Body of pancreas (tissue), 4 donors: ENCODE results near the gene BHLHA9. TPM values are rescaled to one million over a fixed set of nuclear protein-coding genes. Genes with fewer than 3 reads are reported as not detected.

Source experiments
- ATAC-seq: fragments of 150-250 bp; one replicate; pipeline ENCODE4 v1.9.1; 2016
- DNase-seq, 4 donors: peaks; one replicate each; pipeline ENCODE4 v3.0.0-alpha.2; 2019
- H3K27ac ChIP-seq, 4 donors: fragments of 200-600 bp; sonication (generic); 1 replicate in 3 of 4; 2 replicates in 1 of 4; pipeline versions ENCODE4 v1.5.1 to v1.6.1; 2016 to 2019; ENCODE audit warnings: mild to moderate bottlenecking in 1 of 4, mixed read lengths in 1 of 4, moderate library complexity in 1 of 4
- H3K27me3 ChIP-seq, 2 donors: fragments of 200-600 bp; sonication (generic); one replicate each; pipeline ENCODE4 v1.6.0; 2016; ENCODE audit warnings: mild to moderate bottlenecking in 1 of 2
- H3K36me3 ChIP-seq, 2 donors: fragments of 200-600 bp; sonication (generic); replicated peaks in 1 of 2; 2 replicates each; pipeline ENCODE4 v1.5.1; 2016; ENCODE audit warnings: low read depth in 2 of 2; ENCODE audit not compliant: insufficient read depth in 1 of 2
- H3K4me1 ChIP-seq: fragments of 200-600 bp; sonication (generic); one replicate; pipeline ENCODE4 v1.6.0; 2016
- H3K4me3 ChIP-seq, 2 donors: fragments of 200-600 bp; sonication (generic); 1 replicate in 1 of 2; 2 replicates in 1 of 2; pipeline ENCODE4 v1.5.1; 2016 to 2019
- H3K9me3 ChIP-seq, 3 donors: fragments of 200-600 bp; sonication (generic); 1 replicate in 2 of 3; 2 replicates in 1 of 3; pipeline ENCODE4 v1.5.1; 2016
- POLR2A ChIP-seq, 3 donors: fragments of 450-650 bp; IDR thresholded peaks; one replicate each; pipeline ENCODE4 v1.6.1; 2016; ENCODE audit warnings: antibody characterized with exemption in 3 of 3, mild to moderate bottlenecking in 2 of 3
- WGBS, 2 donors: methylation state at CpG; one replicate each; pipeline ENCODE4 v1.1.5; 2017; 5-methylcytosine and 5-hydroxymethylcytosine counted together
- intact Hi-C: fragments of 100-400 bp; cut with DNase I; formaldehyde crosslinking; loops from one replicate; pipeline ENCODE4 v1.15.1; 2023
- total RNA-seq, 2 donors: library from RNA; depleted of rRNA; stranded (reverse); fragments of >200 nt; gene quantifications; one replicate each; pipeline ENCODE4 v1.1.0, GENCODE V29; 2016
- TF ChIP-seq, protein P1 (sequence below), 7 experiments: fragments of 450-650 bp in 4 of 7; fragments of 200-600 bp in 3 of 7; sonication (generic) in 3 of 7; IDR thresholded peaks; one replicate each; pipeline ENCODE4 v1.5.1; 2016 to 2019; ENCODE audit warnings: antibody characterized with exemption in 7 of 7

Gene BHLHA9
- total RNA-seq = not detected

DNA sequence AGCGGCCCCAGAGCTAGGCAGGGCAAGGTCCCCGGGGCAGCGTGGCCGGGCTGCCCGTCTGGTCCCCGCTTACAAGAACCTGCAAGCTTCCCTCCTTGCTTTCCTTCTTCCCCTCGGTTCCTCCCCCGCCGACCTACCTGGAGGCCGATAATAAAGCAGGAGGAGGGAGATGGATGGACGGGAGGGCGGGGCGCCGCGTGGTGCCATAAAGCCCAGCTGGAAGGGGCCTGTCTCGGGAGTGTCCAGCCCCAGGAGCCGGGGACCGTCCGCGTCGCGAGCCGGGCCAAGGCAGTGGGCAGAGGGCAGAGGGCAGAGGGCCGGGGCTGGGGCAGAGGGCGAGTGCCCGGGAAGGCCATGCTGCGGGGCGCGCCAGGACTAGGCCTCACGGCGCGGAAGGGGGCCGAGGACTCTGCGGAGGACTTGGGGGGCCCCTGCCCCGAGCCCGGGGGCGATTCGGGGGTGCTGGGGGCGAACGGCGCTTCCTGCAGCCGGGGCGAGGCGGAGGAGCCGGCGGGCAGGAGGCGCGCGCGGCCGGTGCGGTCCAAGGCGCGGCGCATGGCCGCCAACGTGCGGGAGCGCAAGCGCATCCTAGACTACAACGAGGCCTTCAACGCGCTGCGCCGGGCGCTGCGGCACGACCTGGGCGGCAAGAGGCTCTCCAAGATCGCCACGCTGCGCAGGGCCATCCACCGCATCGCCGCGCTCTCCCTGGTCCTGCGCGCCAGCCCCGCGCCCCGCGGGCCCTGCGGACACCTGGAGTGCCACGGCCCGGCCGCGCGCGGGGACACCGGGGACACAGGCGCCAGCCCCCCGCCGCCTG is at the start of gene BHLHA9:
Gene BHLHA9 (plus strand): TSS at position 235 of the 820 bp plus-strand sequence. CDS start 120 bp downstream, at position 355.
- intact Hi-C loops = no loop called here
- 7 to 20% methylated on average over 15 to 81 of the region's 93 CpGs for WGBS, 2 donors
- ATAC-seq (no peak), DNase-seq (no peak)
- Histone ChIP-seq H3K9me3 (no peaks in the 10 kb centered on the region), H3K36me3 (no peaks in the 10 kb centered on the region), H3K4me3 (no peak within 1 kb of the TSS), H3K27ac (no peak within 1 kb of the TSS), H3K4me1 (peaks cover 14% of the 10 kb centered on the region), H3K27me3 (peaks cover 0 to 9% of the 10 kb centered on the region in 2 donors)
- no peak for TF ChIP-seq POLR2A (IDR thresholded peaks at IDR 0.05)
- TF ChIP-seq, protein P1, sequence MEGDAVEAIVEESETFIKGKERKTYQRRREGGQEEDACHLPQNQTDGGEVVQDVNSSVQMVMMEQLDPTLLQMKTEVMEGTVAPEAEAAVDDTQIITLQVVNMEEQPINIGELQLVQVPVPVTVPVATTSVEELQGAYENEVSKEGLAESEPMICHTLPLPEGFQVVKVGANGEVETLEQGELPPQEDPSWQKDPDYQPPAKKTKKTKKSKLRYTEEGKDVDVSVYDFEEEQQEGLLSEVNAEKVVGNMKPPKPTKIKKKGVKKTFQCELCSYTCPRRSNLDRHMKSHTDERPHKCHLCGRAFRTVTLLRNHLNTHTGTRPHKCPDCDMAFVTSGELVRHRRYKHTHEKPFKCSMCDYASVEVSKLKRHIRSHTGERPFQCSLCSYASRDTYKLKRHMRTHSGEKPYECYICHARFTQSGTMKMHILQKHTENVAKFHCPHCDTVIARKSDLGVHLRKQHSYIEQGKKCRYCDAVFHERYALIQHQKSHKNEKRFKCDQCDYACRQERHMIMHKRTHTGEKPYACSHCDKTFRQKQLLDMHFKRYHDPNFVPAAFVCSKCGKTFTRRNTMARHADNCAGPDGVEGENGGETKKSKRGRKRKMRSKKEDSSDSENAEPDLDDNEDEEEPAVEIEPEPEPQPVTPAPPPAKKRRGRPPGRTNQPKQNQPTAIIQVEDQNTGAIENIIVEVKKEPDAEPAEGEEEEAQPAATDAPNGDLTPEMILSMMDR (IDR thresholded peaks at IDR 0.05) = no peak

DNA sequence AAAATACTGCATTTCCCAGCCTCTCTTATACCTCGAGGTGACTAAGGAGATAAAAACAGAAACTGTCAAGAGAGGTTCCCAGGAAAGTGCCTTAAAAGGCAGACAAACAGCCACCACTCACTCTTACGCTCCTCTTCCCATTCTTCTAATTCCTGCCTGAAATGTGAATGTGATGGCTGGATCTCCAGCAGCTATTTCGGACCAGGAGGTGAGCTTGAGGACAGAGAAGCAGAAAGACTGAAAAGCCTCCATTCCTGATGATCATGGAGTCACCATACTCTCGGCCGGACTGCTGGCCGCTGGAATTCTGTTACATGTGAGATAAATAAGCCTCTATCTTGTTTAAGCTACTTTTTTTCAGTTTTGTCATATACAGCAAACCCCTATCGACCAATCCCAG is 49.0 kb upstream of the BHLHA9 start:
- H3K4me3 ChIP-seq = no peak overlapping the region

DNA sequence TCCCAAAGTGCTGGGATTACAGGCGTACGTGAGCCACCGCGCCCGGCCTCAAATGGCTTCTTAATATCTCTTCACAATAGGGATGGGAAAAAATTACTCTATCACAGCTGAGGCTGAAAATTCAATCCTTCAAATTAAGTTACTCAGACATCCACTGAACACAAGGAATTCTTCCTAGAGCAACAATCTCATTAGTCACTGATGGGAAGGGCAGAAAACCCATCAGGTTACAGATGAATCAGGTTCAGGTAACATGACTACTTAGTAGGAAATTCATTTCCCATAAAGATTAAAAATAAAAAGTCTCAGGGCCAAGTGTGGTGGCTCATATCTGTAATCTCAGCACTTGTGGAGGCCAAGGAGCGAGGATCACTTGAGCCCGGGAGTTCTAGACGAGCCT is 47.9 kb upstream of the BHLHA9 start:
- Histone ChIP-seq H3K36me3 (no peaks in the 10 kb centered on the region), H3K4me1 (no peaks in the 10 kb centered on the region), H3K27ac (no peak overlapping the region), H3K4me3 (no peak overlapping the region), H3K9me3 (no peaks in the 10 kb centered on the region), H3K27me3 (no peaks in the 10 kb centered on the region)
- DNase-seq (no peak), ATAC-seq (no peak)
- WGBS, 2 donors = 79 to 87% methylated on average over 8 of the region's 8 CpGs
- TF ChIP-seq POLR2A (IDR thresholded peaks at IDR 0.05) = no peak
- TF ChIP-seq, protein P1 (IDR thresholded peaks at IDR 0.05) = no peak
- intact Hi-C loops = no loop called here

More for the DNA sequence above, 49.0 kb upstream of the BHLHA9 start:
- ATAC-seq = no peak
- TF ChIP-seq POLR2A (IDR thresholded peaks at IDR 0.05) = no peak
- TF ChIP-seq, protein P1 (IDR thresholded peaks at IDR 0.05) = no peak
- Histone ChIP-seq H3K27me3 (no peaks in the 10 kb centered on the region), H3K27ac (no peak overlapping the region), H3K36me3 (no peaks in the 10 kb centered on the region), H3K9me3 (no peaks in the 10 kb centered on the region), H3K4me1 (no peaks in the 10 kb centered on the region)
- intact Hi-C loops = no loop called here
- no peak for DNase-seq
- 74 to 78% methylated on average over 7 of the region's 7 CpGs for WGBS, 2 donors

DNA sequence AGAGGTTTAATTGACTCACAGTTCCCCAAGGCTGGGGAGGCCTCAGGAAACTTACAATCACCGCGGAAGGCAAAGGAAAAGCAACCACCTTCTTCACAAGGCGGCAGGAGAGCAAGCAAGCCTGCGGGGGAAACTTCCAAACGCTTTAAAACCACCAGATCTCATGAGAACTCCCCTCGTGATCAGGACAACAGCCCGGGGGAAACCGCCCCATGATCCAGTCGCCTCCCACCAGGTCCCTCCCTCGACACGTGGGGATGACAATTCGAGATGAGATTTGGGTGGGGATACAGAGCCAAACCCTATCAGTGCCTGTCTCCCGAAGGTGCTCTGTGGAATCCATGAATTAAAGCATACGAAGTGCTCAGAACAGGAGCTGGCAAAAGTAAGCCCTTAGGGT is 46.6 kb upstream of the BHLHA9 start:
- H3K9me3 ChIP-seq = no peaks in the 10 kb centered on the region
- intact Hi-C loops = no loop called here
- 83 to 97% methylated on average over 4 to 14 of the region's 14 CpGs for WGBS, 2 donors

More for the DNA sequence above, 46.6 kb upstream of the BHLHA9 start:
- Histone ChIP-seq H3K4me1 (peaks cover 8% of the 10 kb centered on the region), H3K36me3 (no peaks in the 10 kb centered on the region), H3K4me3 (no peak overlapping the region), H3K27ac (no peak overlapping the region), H3K27me3 (peaks cover 0 to 6% of the 10 kb centered on the region in 2 donors)
- no peak for ATAC-seq
- DNase-seq = no peak
- TF ChIP-seq POLR2A (IDR thresholded peaks at IDR 0.05) = no peak
- TF ChIP-seq, protein P1 (IDR thresholded peaks at IDR 0.05) = no peak
